SK-N-SH (cell line): ENCODE measurements around the gene DGLUCY. TPM values are rescaled to one million over a fixed set of nuclear protein-coding genes. Genes with fewer than 3 reads are reported as not detected.
"Not testable (repeated sequence)": the region's sequence is repeated elsewhere in the genome, so short reads cannot be mapped to it uniquely, and the experiment has no call there.

ENCODE experiments used
- CTCF ChIA-PET: fragments of 300-600, 350-600 bp; formaldehyde crosslinking; extraction: SDS; loops from one replicate; lab custom pipeline; 2021; lab: Yijun Ruan, JAX
- POLR2A ChIA-PET: fragments of 350-600 bp; sonication (Branson Sonifier 250); formaldehyde crosslinking; extraction: SDS; loops from one replicate; lab custom pipeline; 2020; ENCODE audit warnings: antibody characterized with exemption, inconsistent platforms; lab: Yijun Ruan, JAX
- DNase-seq: peaks from one replicate; pipeline ENCODE4 v3.0.0; 2012
- H2AFZ ChIP-seq: fragments of 200-600 bp; sonication (generic); 2 replicates; pipeline ENCODE4 v1.8.1; 2016; ENCODE audit warnings: antibody characterized with exemption, mild to moderate bottlenecking, low read depth
- H3F3A ChIP-seq: fragments of 200-600 bp; sonication (generic); replicated peaks from 2 replicates; pipeline ENCODE3; 2016; ENCODE audit warnings: antibody characterized with exemption, mild to moderate bottlenecking; ENCODE audit not compliant: insufficient read depth
- H3K27ac ChIP-seq, 2 experiments: fragments of 200-500 bp in 1 of 2; fragments of 200-600 bp in 1 of 2; sonication (Bioruptor generic) in 1 of 2; sonication (generic), shearing (Covaris generic) in 1 of 2; 2 replicates each; pipeline versions ENCODE4 v1.5.1 to v1.6.1; 2014 to 2016; ENCODE audit warnings: low read depth in 2 of 2, inconsistent platforms in 1 of 2, low read length in 1 of 2, mild to moderate bottlenecking in 1 of 2, mixed read lengths in 1 of 2
- H3K27me3 ChIP-seq: fragments of 200-600 bp; sonication (generic), shearing (Covaris generic); 2 replicates; pipeline ENCODE4 v1.6.1; 2016; ENCODE audit warnings: mixed run types; ENCODE audit not compliant: insufficient read depth
- H3K36me3 ChIP-seq, 2 experiments: fragments of 200-500 bp in 1 of 2; fragments of 200-600 bp in 1 of 2; sonication (Bioruptor generic) in 1 of 2; sonication (generic) in 1 of 2; replicated peaks in 1 of 2; 2 replicates each; pipeline versions ENCODE3 to v1.5.1; 2014 to 2016; ENCODE audit warnings: low read length in 1 of 2, mild to moderate bottlenecking in 1 of 2; ENCODE audit not compliant: insufficient read depth in 2 of 2, control insufficient read depth in 1 of 2
- H3K4me1 ChIP-seq, 2 experiments: fragments of 200-500 bp in 1 of 2; fragments of 200-600 bp in 1 of 2; sonication (Bioruptor generic) in 1 of 2; sonication (generic), shearing (Covaris generic) in 1 of 2; 2 replicates each; pipeline versions ENCODE4 v1.5.1 to v1.6.1; 2014 to 2016; ENCODE audit warnings: low read depth in 1 of 2, low read length in 1 of 2, mixed run types in 1 of 2; ENCODE audit not compliant: insufficient read depth in 2 of 2, control insufficient read depth in 1 of 2
- H3K4me2 ChIP-seq: fragments of 200-600 bp; sonication (generic), shearing (Covaris generic); 2 replicates; pipeline ENCODE4 v1.6.1; 2017; ENCODE audit warnings: mixed run types
- H3K4me3 ChIP-seq, 2 experiments: fragments of 200-500 bp in 1 of 2; fragments of 200-600 bp in 1 of 2; sonication (Bioruptor generic) in 1 of 2; sonication (generic), shearing (Covaris generic) in 1 of 2; 2 replicates each; pipeline versions ENCODE4 v1.5.1 to v1.8.1; 2014 to 2016; ENCODE audit warnings: low read depth in 2 of 2, inconsistent platforms in 1 of 2, low read length in 1 of 2, mild to moderate bottlenecking in 1 of 2, mixed read lengths in 1 of 2, moderate library complexity in 1 of 2
- H3K79me2 ChIP-seq: fragments of 200-600 bp; sonication (generic); 2 replicates; pipeline ENCODE4 v1.8.1; 2017; ENCODE audit warnings: mild to moderate bottlenecking; ENCODE audit not compliant: insufficient read depth
- H3K9ac ChIP-seq: fragments of 200-600 bp; sonication (generic); 2 replicates; pipeline ENCODE4 v1.6.1; 2017; ENCODE audit warnings: mixed run types
- H3K9me2 ChIP-seq: fragments of 200-600 bp; sonication (generic); 2 replicates; pipeline ENCODE4 v1.6.1; 2017; ENCODE audit warnings: mixed run types
- H3K9me3 ChIP-seq: fragments of 200-600 bp; sonication (generic); 2 replicates; pipeline ENCODE4 v1.6.1; 2017; ENCODE audit warnings: mixed run types, mild to moderate bottlenecking, moderate library complexity
- H4K20me1 ChIP-seq: fragments of 200-600 bp; sonication (generic); 2 replicates; pipeline ENCODE4 v1.6.1; 2017; ENCODE audit warnings: mild to moderate bottlenecking, mixed run types; ENCODE audit not compliant: insufficient read depth
- CTCF ChIP-seq: fragments of 200-600 bp; sonication (generic); IDR thresholded peaks from 2 replicates; pipeline ENCODE4 v1.6.1; 2017; ENCODE audit warnings: antibody characterized with exemption, mild to moderate bottlenecking, moderate library complexity
- EP300 ChIP-seq, 2 experiments: IDR thresholded peaks; 2 replicates each; pipeline versions ENCODE4 v1.4.0 to v1.6.1; 2012; ENCODE audit warnings: borderline replicate concordance in 1 of 2, low read depth in 1 of 2, low read length in 1 of 2
- FOXJ3 ChIP-seq: sonication (generic); formaldehyde crosslinking; IDR thresholded peaks from 2 replicates; pipeline ENCODE4 v1.5.1; 2020; ENCODE audit warnings: mild to moderate bottlenecking, missing genetic modification reagents
- FOXM1 ChIP-seq: IDR thresholded peaks from 2 replicates; pipeline ENCODE4 v1.4.0; 2012; ENCODE audit warnings: low read depth, mild to moderate bottlenecking
- JUND ChIP-seq: IDR thresholded peaks from 2 replicates; pipeline ENCODE4 v1.4.0; 2012
- MAX ChIP-seq: IDR thresholded peaks from 2 replicates; pipeline ENCODE4 v1.4.0; 2012; ENCODE audit warnings: low read depth
- NRF1 ChIP-seq: IDR thresholded peaks from 2 replicates; pipeline ENCODE4 v1.6.1; 2012; ENCODE audit warnings: low read depth, mild to moderate bottlenecking, low read length
- POLR2AphosphoS5 ChIP-seq: IDR thresholded peaks from 2 replicates; pipeline ENCODE4 v1.6.1; 2012; ENCODE audit warnings: low read depth, low read length
- RCOR1 ChIP-seq: fragments of 150-350 bp; IDR thresholded peaks from 2 replicates; pipeline ENCODE4 v1.6.1; 2017; ENCODE audit warnings: antibody characterized with exemption, low read length
- RXRA ChIP-seq: IDR thresholded peaks from 2 replicates; pipeline ENCODE4 v1.4.0; 2012; ENCODE audit warnings: low read depth, mild to moderate bottlenecking, borderline replicate concordance
- SIN3A ChIP-seq: IDR thresholded peaks from 2 replicates; pipeline ENCODE4 v1.6.1; 2012; ENCODE audit warnings: low read depth, mild to moderate bottlenecking, low read length, moderate library complexity, borderline replicate concordance
- TAF1 ChIP-seq: IDR thresholded peaks from 2 replicates; pipeline ENCODE4 v1.6.1; 2012; ENCODE audit warnings: low read depth, mild to moderate bottlenecking, low read length, moderate library complexity, borderline replicate concordance
- TCF12 ChIP-seq: IDR thresholded peaks from 2 replicates; pipeline ENCODE4 v1.4.0; 2012
- WGBS: methylation state at CpG from one replicate; pipeline ENCODE4 v1.1.6; 2017; ENCODE audit warnings: low lambda C conversion rate; 5-methylcytosine and 5-hydroxymethylcytosine counted together
- polyA plus RNA-seq, 3 experiments: library from polyadenylated mRNA; depleted of rRNA; stranded (reverse); fragments of >200 nt; gene quantifications; 2 replicates each; pipeline ENCODE4 v1.2.3, GENCODE V29; 2012
- TF ChIP-seq, protein P1 (sequence below): IDR thresholded peaks from 2 replicates; pipeline ENCODE4; 2012

Gene DGLUCY
- polyA plus RNA-seq, 1 of the 3 experiments (the other 2 are of a cell fraction) = 17.2 TPM

- no peak overlapping the region for H3K27ac ChIP-seq
- H3K27me3 ChIP-seq = no peaks in the 10 kb centered on the region
- no peaks in the 10 kb centered on the region for H3K9me2 ChIP-seq
- H2AFZ ChIP-seq = no peak overlapping the region
- H3K9ac ChIP-seq = no peak overlapping the region
- DNase-seq = no peak
- no peaks in the 10 kb centered on the region for H4K20me1 ChIP-seq
- WGBS = 83% methylated on average over 7 of the region's 7 CpGs
- TF ChIP-seq JUND (no peak), EP300 (IDR thresholded peaks at IDR 0.05; ENCODE audit: borderline replicate concordance in 1 of 2, low read depth in 1 of 2, low read length in 1 of 2) (no peak), SIN3A (no peak), MAX (no peak), FOXM1 (no peak), NRF1 (no peak), TAF1 (no peak), RCOR1 (no peak), CTCF (no peak), FOXJ3 (no peak), TCF12 (no peak), POLR2AphosphoS5 (no peak), RXRA (no peak)
- TF ChIP-seq, protein P1, sequence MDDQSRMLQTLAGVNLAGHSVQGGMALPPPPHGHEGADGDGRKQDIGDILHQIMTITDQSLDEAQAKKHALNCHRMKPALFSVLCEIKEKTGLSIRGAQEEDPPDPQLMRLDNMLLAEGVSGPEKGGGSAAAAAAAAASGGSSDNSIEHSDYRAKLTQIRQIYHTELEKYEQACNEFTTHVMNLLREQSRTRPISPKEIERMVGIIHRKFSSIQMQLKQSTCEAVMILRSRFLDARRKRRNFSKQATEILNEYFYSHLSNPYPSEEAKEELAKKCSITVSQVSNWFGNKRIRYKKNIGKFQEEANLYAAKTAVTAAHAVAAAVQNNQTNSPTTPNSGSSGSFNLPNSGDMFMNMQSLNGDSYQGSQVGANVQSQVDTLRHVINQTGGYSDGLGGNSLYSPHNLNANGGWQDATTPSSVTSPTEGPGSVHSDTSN = no peak
- TF ChIP-seq, all 33 proteins: peak for 0
- Histone ChIP-seq H3F3A (no peaks in the 10 kb centered on the region), H3K4me2 (no peak overlapping the region), H3K4me1 (peaks cover 0 to 8% of the 10 kb centered on the region in 2 experiments; a peak in 1 of 4 replicates), H3K79me2 (no peaks in the 10 kb centered on the region), H3K9me3 (no peaks in the 10 kb centered on the region), H3K4me3 (no peak overlapping the region), H3K36me3 (no peaks in the 10 kb centered on the region)
- ChIA-PET CTCF (interaction anchor here (1.0 to 1.5 kb wide), 2 partner anchors 19 to 92 kb away, joined by 3 to 4 read pairs; no protein-coding TSS in a partner anchor), POLR2A (no interaction called here)
Observed at GRCh38 chr14:91265404-91265803, 151.5 kb downstream of the DGLUCY start.

GRCh38 chr14:91266276-91266675 lies 152.4 kb downstream of the DGLUCY start:
- WGBS = 88% methylated on average over 15 of the region's 15 CpGs
- H3K27ac ChIP-seq, H3K27me3 ChIP-seq, H2AFZ ChIP-seq, POLR2A ChIA-PET, H3K4me2 ChIP-seq, H4K20me1 ChIP-seq, H3K4me1 ChIP-seq, CTCF ChIA-PET, H3K79me2 ChIP-seq, H3K36me3 ChIP-seq, H3K9ac ChIP-seq, DNase-seq, H3K9me2 ChIP-seq, H3F3A ChIP-seq, H3K9me3 ChIP-seq, H3K4me3 ChIP-seq: not testable (repeated sequence)
